Right hindlimb (tissue), 1 donor: ENCODE results near the gene SCART1.
"Not testable (repeated sequence)": the region's sequence is repeated elsewhere in the genome, so short reads cannot be mapped to it uniquely, and the experiment has no call there.

Source experiments
- DNase-seq: peaks from one replicate; pipeline ENCODE4 v3.0.0-alpha.2; 2018

SCART1 gene

DNA sequence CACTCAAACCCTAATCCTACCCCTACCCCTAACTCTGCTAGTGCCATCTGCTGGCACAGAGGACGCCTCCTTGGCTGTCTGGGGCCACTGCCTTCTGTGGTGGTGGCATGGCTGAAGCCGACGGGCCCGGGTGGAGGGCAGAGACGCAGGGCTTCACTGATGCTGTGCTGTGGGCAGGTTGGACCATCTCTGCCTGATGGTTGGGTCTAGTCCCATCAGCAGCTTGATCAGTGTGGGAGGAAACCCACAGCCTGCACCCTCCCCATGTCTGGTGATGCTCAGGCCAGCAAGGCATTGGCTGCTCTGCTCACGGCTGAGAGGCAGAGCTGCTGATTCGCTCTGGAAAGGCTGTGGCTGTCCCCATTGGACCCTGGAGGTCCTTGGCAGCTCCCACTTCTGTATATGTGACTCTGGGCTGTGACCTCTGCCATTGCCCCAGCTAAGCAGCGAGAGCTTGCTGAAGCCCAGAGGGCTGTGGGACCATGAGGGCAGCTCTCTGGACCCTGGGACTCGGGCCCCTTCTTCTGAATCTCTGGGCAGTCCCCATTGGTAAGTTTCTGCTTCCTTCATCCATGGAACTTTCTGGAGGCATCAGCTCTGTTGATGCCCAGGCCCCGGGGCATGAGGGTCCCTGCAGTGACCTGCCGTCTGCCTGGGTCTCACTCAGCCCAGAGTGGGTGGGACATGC, at the start of gene SCART1:
SCART1 (plus strand) TSS at position 430 of the 688 bp plus-strand sequence; CDS start at position 483, 53 bp downstream.
- peak; percentile 13 for DNase-seq

DNA sequence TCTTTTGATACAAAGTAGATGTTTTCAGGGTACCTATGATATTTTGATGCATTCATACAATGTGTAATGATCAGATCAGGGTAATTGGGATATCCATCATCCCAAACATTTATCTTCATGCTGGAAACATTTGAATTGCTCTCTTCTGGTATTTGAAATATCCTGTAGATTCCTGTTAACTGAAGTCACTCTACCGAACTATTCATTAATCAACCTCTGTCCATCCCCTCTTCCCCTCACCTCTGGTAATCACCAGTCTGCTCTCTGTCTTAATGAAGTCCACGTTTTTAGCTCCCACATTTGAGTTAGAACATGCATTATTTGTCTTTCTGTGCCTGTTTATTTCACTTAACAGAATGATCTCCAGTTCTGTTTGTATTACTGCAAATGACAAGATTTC, 48.5 kb upstream of the SCART1 start:
- no peak for DNase-seq

DNA sequence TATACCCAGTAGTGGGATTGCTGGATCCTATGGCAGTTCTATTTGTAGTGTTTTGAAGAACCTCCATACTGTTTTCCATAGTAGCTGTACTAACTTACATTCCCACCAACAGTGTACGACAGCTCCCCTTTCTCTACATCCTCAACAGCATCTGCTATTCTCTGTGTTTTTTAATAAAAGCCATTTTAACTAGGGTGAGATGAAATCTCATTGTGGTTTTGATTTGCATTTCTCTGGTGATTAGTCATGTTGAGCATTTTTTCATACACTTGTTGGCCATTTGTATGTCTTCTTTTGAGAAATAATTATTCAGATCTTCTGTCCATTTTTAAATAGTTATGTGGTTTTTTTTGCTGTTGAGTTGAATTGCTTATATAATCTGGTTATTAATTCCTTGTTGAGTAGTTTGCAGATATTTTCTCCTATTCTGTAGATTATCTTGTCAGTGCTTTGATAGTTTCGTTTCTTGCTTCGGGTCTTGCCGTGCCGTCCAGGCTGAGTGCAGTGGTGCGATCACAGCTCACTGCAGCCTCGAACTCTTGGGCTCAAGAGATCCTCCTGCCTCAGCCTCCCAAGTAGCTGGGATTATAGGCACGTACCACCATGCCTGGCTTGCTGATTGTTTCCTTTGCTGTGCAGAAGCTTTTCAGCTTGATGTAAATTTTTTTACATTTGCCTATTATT, 47.8 kb upstream of the SCART1 start:
- no peak for DNase-seq

DNA sequence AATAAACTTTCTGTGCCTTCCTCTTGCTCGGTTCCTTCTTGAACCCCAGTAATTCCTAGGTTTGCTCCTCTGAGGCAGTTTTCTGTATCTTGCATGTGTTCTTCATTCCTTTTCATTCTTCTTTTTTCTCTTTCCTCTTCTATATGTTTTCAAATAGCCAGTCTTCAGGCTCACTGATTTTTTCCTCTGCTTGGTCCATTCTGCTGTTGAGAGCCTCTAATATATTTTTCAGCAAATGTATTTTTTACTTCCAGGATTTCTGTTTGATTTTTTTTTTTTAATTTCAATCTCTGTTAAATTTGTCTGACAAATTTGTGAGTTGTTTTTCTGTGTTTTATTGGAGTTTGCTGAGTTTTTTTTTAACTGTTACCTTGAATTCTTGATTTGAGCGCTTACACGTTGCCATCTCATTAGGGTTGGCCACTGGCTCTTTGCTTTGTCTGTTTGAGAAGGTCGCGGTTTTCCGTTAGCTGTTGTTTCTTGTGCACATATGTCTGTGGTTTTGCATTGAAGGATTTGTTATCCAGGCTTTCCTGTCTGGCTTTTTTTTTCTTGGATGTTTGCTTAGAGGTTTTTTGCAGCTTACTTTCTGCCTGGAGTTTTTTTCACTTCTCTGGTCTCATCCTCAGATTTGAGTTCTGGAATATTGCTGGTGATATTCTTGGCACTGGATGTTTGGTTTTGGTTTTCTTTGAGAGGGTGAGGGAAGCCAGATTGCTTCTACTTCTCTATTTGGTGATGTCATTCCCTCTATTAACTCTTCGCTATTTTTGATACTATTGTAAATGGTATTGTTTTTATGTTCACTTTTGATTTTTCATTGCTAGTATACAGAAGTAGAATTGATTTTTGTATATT, 42.0 kb upstream of the SCART1 start:
- DNase-seq, result no peak

DNA sequence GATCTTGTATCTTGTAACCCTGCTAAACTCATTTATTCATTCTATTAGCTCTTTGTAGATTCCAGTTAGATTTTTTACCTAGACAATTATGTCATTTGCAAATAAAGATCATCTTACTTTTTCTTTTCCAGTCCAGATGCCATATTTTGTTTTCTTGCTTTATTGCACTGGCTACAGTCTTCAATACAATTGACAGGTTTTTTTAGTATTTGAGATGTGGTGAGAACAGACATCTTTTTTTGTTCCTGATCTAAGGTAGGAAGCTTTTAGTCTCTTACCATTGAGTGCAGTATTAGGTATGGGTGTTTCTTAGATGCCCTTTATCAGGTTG, 41.4 kb upstream of the SCART1 start:
- DNase-seq, result no peak

DNA sequence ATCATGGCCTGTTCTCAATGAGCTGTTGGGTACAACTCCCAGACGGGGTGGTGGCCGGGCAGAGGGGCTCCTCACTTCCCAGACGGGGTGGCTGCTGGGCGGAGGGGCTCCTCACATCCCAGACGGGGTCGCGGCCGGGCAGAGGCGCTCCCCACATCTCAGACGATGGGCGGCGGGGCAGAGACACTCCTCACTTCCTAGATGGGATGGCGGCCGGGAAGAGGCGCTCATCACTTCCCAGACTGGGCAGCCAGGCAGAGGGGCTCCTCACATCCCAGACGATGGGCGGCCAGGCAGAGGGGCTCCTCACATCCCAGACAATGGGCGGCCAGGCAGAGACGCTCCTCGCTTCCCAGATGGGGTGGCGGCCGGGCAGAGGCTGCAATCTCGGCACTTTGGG, 39.3 kb upstream of the SCART1 start:
- not testable (repeated sequence) for DNase-seq

DNA sequence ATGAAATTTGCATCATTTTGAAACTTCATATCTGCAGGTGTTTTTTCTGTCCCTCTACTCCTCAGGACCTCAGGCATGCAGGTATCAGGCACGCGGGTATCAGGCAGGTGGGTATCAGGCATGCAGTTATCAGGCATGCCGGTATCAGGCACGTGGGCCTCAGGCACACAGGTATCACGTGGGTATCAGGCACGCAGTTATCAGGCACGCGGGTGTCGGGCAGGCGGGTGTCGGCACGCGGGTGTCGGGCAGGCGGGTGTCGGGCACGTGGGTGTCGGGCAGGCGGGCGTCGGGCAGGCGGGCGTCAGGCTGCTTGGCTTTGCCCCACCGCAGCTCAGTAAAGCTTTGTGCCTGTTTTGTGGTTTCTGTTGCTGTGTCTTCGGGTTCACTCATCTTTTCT, 38.0 kb upstream of the SCART1 start:
- no peak for DNase-seq

DNA sequence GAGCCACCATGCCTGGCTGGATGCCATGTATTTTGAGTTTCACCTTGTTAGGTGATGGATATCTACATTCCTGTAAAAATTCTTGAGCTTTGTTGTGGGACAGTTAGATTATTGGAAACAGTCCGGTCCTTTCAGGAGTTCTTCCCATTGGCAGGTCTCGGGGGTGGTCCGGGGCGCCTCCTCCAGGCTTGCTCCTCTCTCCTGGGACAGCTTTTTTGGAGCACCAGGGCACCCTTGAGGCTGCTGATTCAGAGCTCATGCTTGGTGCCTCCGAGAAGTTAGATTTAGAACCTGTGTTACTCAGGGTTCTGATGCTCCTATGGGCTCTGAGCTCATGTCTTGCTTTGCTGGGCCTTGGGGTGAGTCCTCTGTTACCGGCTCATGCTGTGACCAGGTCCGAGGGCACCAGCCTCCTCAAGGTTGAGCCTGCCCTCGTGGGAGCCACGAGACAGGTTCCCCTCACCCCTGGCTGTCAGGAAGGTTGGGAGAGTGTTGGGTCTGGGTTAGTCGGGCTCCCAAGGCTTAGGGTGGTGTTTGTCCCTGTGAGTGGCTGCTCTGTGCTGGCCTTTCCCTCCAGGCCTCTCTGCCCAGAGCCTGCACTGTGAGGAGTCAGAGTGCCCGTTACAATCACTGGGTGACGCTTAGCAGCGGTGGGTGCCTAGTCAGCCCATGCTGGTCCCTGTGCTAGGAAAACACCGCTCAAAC, 35.3 kb upstream of the SCART1 start:
- DNase-seq, result no peak

DNA sequence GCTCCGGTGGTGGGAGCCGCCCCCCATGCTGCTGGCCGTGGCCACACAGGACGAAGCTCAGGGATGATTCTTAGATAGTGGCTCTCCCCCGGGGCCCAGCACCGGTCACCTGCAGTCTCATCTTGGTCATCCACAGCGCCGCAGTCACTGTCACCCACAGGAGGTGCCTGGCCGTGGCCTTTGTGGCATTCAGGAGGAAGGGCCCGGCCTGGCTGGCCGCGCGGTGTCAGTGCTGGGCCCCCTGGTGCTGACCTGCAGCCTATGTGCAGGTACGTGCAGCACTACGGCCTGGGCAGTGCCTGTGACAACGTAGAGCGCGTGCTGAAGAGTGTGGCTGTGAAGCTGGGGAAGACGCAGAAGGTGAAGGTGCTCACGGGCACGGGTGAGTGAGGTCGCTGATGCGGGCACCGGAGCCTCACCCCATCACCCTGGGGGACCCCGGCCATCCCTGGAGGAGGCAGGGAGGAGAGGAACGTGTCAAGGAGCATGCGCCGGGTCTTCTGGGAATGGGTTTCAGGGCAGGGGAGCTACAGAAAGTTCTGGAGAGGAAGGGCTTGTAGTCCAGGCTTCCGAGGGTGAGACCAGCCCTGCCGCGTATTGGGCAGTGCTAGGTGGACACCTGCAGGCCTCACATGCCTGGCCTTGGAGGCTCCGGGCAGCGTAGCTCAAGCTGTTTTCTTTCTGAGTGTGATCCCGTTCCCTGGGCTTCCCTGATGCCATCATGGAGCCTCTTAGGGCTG, 34.4 kb upstream of the SCART1 start:
- DNase-seq, result no peak

DNA sequence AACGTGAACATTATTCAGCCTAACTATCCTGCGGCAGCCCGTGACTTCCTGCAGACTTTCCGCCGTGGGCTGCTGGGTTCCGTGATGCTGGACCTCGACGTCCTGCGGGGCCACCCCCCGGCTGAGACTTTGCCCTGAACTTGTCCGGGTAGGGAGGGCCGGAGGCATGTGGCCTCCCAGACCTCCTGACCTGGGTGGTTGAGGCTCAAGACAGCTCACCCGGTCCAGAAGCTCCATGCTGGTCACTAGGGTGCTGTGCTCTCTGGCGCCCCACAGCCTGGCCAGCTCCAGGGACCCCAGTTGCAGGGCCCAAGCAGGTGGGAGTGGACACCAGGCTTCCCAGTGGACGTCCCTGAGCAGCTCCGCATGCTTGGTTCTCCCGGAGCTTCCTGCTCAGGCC, 33.7 kb upstream of the SCART1 start:
- no peak for DNase-seq

DNA sequence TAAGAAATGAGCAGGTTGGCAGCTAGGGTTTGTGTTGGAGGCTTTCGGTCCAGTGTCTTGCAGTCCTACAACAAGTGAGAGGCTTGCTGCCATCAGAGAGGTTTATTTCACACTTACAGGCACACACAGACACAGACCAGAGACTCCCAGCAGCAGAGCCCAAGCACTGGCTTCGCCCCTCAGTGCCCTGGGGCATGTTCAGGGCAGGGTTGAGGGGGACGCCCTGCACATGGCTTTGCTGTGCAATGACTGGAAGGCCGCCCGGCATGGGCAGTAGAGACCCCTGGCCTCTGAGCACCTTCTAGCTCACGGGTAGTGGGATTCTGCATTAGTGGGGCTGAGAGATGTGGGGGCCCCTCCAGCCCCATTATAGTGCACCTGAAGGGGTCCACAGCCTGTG, 33.2 kb upstream of the SCART1 start:
- DNase-seq, result peak; percentile 11

DNA sequence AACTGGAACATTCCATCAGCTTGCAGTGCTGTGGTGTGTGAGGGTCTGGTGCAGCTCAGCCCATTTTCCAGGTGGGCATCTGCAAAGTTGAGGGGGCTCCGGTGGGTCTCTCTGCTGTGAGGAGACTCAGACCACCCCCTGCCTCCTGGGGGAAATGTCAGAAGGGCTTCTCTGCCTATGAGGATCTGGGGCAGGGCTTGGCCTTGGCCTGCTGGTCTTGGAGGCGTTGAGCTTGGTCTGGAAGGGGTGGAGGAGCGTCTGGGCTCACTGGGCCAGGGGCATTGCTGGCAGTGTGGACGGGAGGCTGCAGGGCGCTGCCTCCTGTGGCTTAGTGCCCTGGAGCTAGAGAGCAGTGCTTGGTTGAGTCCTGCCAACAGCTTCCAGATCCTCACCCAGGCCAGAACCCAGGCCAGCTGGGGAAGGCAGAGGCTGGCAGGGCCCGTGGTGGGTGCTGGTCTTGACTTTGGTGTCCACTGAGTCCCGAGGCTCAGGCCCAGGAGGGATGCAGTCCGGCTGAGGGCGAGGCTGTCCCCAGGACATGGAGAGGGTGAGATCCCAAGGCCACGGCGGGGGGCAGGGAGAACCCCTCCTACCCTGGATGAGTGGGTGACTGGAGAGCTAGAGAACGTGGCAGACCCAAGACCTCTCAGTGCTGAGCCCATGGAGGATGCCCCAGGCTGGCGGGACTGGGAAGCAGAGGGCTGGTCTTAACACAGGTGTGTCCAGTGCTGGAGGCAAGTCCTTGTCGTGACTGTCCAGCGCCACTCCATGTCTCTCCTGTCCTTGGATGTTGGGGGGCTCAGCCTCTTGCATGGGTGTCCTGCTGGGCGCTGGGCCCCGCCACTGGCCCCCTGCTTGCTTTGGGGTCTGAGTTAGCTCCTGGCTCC, 32.2 kb upstream of the SCART1 start:
- DNase-seq, result peak; percentile 26

DNA sequence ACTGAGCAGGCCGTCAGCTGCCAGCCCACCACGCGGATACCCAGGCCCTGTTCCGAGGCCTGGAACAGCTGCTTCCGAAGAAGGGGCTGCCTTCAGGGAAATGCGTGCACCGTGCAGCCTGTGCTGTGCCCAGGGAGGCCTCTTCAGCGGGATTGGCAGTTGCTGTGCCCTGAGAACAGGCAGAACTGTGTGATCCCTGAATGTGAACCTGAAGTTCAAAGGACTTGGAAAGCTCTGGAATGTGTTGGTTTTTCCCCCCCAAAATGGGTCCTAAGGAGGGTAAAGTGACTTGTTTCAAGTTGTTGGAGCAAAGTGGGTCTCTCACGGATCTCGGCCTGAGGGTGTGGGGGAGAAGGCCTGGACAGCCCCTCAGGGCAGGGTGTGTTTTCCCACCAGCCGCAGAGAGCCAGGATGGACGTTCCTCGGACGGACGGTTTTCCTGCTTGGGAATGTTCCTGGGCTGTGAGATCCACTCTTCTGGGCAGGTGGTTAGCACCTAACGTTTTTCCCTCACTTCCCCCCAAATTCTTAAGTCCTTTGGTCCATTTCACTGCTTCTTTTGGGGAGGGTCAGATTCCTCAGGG, 31.4 kb upstream of the SCART1 start:
- DNase-seq, result no peak

DNA sequence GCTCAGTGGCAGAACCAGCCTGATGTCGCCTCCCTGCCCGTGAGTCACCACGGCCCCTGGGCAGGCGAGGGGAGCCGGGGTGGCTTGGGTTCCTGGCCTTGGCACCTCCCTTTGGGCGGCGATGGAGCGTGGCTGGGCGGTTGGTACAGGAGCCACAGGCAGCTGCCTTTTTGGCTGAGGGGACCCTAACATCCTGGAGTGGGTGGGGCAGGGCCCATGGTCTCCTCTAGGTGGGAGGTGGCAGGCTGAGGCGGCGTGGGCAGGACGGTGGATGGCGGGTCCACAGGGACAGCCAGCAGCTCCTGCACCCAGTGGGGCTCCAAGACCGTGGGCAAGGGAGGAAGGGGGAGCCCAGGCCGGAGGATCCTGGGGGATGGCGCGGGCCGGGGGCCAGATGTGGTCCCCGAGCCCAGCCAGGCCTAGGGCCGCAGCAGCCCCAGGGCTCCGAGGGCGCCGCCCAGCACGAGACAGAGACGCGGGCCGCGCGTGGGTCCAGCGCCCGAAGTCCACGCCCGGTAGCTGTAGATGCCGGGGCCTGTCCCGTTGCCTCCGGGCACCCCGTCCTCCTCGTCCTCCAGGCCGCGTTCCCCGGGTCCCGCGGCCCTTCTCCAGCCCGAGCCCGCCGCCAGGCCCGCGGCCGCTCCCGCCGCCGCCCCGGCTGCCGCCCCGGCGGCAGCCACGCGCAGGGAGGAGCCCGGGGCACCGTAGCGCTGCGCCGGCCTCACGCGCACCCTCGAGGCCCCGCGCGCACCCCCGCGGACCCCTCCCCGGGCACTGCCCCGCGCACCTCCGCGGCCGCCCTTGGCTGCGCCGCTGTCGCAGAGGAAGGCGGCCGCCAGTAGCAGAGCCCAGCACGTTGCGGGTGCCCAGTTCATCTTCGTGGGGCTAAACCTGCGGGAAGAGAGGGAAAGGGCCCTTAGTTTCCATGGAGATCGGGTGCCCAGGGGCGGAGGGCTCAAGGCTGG, 30.7 kb upstream of the SCART1 start:
- DNase-seq, result peak; percentile 20

DNA sequence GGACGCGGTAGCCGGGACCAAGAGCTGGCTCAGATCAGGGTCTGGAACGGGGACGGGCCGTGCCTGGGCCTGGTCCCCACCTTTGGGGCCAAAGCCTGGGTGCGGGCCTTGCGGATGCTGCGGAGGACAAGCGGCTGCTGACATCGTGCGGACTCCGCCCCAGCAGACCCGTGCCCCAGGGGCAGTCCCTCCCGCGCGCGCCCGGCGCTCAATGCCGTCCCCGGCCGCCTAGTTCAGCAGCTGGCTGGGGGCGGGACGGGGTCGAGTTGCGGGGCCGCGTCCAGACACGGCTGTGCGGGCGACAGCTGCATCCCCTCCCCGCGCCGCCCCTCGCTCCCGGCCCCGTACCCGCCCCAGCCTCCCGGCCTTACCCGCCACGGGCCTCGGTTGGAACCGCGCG, 29.6 kb upstream of the SCART1 start:
- peak; percentile 25 for DNase-seq

DNA sequence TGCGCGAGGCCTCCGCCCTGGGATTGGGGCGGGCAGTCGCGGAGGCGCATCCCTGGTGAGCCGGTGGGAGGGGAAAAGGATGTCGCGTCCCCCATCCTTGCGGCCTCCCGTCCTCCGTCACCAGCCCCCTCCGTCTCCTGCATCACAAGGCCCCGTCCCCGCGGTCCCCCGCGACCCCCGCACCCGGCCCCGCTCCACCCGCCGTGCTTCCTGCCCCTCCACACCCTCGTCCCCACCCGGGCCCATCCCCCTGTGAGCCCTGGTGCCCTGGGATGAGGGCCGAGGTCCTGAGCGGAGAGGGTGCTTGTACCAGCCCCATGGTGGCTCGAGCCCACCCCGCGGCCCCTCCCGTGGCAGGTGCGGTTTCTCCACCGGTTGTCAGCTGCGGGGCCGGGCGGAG, 29.1 kb upstream of the SCART1 start, which contains the start of gene SPRN:
SPRN (minus strand) TSS at position 25 of the 400 bp plus-strand sequence. CDS start 944 bp downstream, outside the sequence.
- DNase-seq, result not testable (repeated sequence)

DNA sequence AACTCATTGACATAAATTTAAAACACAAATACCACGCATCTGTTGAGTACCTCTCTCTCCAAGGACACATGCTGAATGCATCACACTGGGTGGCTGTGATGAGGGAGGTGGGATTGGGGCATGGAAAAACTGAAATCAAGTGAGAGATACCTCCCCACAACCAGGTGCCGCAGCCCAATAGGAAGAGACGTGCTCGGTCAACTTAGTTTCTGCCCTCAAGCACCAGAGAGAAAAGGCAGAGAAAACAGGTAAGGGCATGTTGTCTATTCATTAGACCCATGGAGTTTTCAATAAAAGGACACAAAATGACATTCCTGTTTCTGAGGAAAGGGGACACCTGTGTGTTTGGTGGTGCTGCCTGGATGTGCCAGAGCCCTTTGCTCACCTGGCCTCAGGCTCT, 24.2 kb upstream of the SCART1 start:
- not testable (repeated sequence) for DNase-seq

DNA sequence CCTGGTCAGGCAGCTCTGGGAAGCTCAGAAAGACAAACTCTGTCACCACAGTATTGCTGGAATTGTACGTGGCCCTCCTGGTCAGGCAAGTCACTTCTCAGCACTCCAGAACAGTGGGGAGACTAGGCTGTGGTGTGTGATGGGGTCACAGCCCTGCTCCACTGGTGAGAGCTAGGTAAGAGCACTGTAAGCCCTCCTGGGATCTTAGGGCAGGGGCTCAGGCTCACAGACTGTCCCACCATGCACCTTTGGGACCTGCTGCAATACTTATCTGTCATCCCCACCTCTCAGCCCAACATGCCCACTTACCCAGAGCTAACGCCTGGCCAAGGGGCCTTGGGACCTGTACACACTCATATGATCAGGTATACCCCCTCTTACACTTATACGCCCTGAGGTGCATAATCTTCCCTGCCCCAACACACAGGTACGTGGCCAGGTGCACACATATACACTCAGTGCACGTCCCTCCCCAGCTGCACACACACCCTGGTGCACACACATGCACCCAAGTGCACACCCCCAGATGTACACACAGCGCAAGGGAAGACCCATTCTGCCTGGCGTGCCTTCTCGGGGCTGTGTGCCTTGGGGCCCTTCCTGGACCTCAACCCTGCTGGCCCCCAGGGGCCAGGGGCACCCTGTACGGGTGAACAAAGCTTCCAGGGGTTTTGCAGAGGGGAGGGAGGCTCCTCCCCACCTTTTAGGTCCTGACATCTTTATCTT, 21.7 kb upstream of the SCART1 start:
- not testable (repeated sequence) for DNase-seq

DNA sequence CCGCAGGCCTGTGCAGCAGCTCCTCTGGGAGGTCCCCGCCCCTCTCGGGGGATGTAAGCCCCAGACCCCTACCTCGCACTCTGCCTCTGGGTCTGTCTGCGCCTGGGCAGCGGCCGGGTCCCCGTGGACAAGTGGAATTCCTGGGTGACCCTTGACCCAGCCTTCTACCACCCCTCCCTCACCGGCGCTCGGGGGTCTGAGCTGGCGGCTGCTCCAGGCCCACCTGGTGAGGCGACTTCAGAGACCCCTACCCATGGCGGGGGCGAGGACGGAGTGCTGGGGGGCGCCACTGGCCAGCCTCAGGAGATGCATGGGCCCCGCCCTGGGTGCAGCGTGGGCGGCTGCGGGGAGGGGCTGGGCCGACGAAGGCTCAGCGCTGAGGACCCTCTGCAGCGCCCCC, 21.0 kb upstream of the SCART1 start:
- not testable (repeated sequence) for DNase-seq
